ENCODE measurements around the gene HUS1.
"Not testable (repeated sequence)": the region's sequence is repeated elsewhere in the genome, so short reads cannot be mapped to it uniquely, and the experiment has no call there.

The HUS1 gene

GRCh38 chr7:47923081-47923875, 56.1 kb downstream of the HUS1 start:
- not testable (repeated sequence) for DNase-seq (ENCODE audit: low spot score)

GRCh38 chr7:47916514-47916913, 62.9 kb downstream of the HUS1 start:
- not testable (repeated sequence) for DNase-seq (ENCODE audit: low spot score)

- DNase-seq (ENCODE audit: low spot score), result no peak
Measured at GRCh38 chr7:47915616-47915976, 63.8 kb downstream of the HUS1 start.

GRCh38 chr7:47914717-47915615, 64.4 kb downstream of the HUS1 start:
- no peak for DNase-seq (ENCODE audit: low spot score)

All from hematopoietic multipotent progenitor cell treated with erythropoietin and hydrocortisone succinate and interleukin-3 and kit ligand, for 15 days (in vitro differentiated cells).